Measurements from ENCODE around the gene COPG2. TPM values are rescaled to one million over a fixed set of nuclear protein-coding genes. Genes with fewer than 3 reads are reported as not detected.

COPG2 gene
- total and polyA plus RNA-seq, 2 donors (not counting 3 experiments of a cell fraction or from before 2014, with no cell fraction given): 9.4 to 11.6 TPM

DNA sequence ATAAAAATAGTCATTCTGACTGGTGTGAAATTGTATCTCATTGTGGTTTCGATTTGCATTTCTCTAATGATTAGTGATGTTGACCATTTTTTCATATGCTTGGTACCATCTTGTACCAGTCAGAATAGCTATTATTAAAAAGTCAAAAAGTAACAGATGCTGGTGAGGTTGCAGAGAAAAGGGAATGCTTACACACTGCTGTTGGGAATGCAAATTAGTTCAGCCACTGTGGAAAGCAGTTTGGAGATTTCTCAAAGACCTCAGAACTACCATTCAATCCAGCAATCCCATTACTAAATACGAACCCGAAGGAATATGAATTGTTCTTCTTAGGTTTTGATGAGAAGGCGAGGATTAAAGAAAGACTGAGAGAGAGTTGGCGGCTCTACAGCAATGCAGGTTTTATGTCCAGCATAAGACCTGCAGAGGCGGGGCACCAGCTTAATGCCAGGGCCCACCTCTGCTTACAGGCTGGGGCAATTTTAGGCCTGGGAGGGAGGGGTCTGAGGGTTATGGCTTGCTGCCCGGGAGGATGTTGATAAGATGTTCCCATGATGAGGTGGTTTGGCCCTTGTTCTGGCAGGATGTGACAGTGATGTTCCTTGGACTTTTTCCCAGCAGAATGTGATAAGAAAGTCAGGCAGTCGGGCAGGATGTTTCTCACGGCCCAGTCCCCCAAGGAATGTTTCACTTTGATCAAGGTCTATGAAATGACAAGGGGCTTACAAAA, 102.2 kb downstream of the COPG2 start:
- H2AFZ ChIP-seq (ENCODE audit: low read depth, low read length): no peak overlapping the region
- no peaks in the 10 kb centered on the region for H3K27me3 ChIP-seq (ENCODE audit: control insufficient read depth in 2 of 2, insufficient read depth in 2 of 2, low read length in 2 of 2)
- ChIA-PET POLR2A (no interaction called here), CTCF (no interaction called here)
- H3K27ac ChIP-seq (ENCODE audit: insufficient read depth, low read depth, low read length): peak overlapping the region; percentile 32
- DNase-seq (ENCODE audit: low read depth, low spot score) (peak; percentile 86), FAIRE-seq (no peak)
- intact Hi-C loops (cut with micrococcal nuclease) (no loop called here), dilution Hi-C loops (cut with MboI; ENCODE audit: extremely low pct_ligation_motif_present, low sequenced_read_pairs) (no loop called here)
- no TSS peak for BruUV-seq (replicated peaks)
- TF ChIP-seq, protein P1, sequence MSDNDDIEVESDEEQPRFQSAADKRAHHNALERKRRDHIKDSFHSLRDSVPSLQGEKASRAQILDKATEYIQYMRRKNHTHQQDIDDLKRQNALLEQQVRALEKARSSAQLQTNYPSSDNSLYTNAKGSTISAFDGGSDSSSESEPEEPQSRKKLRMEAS (IDR thresholded peaks at IDR 0.05; ENCODE audit: insufficient read depth, insufficient read length): no peak
- TF ChIP-seq POLR2AphosphoS5 (IDR thresholded peaks at IDR 0.05; ENCODE audit: insufficient read depth, low read depth, low read length) (peak; percentile 80), MYC (IDR thresholded peaks at IDR 0.05; ENCODE audit: low read depth, low read length) (no peak), POLR2A (IDR thresholded peaks at IDR 0.05; ENCODE audit: low read depth, low read length) (peak; percentile 48), FOS (IDR thresholded peaks at IDR 0.05; ENCODE audit: borderline replicate concordance, insufficient read depth, low read length) (peak; percentile 62), EZH2 (IDR thresholded peaks at IDR 0.05; ENCODE audit: borderline replicate concordance, low read depth, low read length, severe bottlenecking) (no peak), GATA2 (IDR thresholded peaks at IDR 0.05; ENCODE audit: insufficient read depth, insufficient read length, low read depth, low read length) (peak; percentile 96), JUN (IDR thresholded peaks at IDR 0.05; ENCODE audit: borderline replicate concordance, insufficient read depth, insufficient read length, low read depth) (peak; percentile 37)
- TF ChIP-seq, protein P2, sequence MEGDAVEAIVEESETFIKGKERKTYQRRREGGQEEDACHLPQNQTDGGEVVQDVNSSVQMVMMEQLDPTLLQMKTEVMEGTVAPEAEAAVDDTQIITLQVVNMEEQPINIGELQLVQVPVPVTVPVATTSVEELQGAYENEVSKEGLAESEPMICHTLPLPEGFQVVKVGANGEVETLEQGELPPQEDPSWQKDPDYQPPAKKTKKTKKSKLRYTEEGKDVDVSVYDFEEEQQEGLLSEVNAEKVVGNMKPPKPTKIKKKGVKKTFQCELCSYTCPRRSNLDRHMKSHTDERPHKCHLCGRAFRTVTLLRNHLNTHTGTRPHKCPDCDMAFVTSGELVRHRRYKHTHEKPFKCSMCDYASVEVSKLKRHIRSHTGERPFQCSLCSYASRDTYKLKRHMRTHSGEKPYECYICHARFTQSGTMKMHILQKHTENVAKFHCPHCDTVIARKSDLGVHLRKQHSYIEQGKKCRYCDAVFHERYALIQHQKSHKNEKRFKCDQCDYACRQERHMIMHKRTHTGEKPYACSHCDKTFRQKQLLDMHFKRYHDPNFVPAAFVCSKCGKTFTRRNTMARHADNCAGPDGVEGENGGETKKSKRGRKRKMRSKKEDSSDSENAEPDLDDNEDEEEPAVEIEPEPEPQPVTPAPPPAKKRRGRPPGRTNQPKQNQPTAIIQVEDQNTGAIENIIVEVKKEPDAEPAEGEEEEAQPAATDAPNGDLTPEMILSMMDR (IDR thresholded peaks at IDR 0.05; ENCODE audit: extremely low read depth in 1 of 2, insufficient read depth in 1 of 2, low read depth in 1 of 2, low read length in 2 of 2): no peak
- H3K36me3 ChIP-seq (ENCODE audit: control insufficient read depth in 2 of 2, extremely low read depth in 1 of 2, insufficient read depth in 2 of 2, low read length in 2 of 2): no peaks in the 10 kb centered on the region
- peaks cover 5% of the 10 kb centered on the region for H3K4me1 ChIP-seq (ENCODE audit: control insufficient read depth, extremely low read depth, insufficient read depth, low read length)
- no peak overlapping the region for H3K9ac ChIP-seq (replicated peaks; ENCODE audit: extremely low read depth, insufficient read depth, low read length)
- peak overlapping the region; percentile 22 for H3K4me2 ChIP-seq (ENCODE audit: insufficient read depth, low read length)
- H3K4me3 ChIP-seq (replicated peaks in 1 of 3; ENCODE audit: insufficient read depth in 1 of 3, low read depth in 1 of 3, low read length in 3 of 3): no peak overlapping the region
- H3K9me1 ChIP-seq (replicated peaks; ENCODE audit: control insufficient read depth, extremely low read depth, insufficient read depth, low read length): no peaks in the 10 kb centered on the region
- no peaks in the 10 kb centered on the region for H4K20me1 ChIP-seq (replicated peaks; ENCODE audit: control insufficient read depth, extremely low read depth, insufficient read depth, low read length)
- H3K9me3 ChIP-seq (replicated peaks; ENCODE audit: control insufficient read depth, insufficient read depth, low read length): no peaks in the 10 kb centered on the region
- no peaks in the 10 kb centered on the region for H3K79me2 ChIP-seq (ENCODE audit: control insufficient read depth, insufficient read depth, low read length)
